ENCODE data around the gene VILL.
"Not testable (repeated sequence)": the region's sequence is repeated elsewhere in the genome, so short reads cannot be mapped to it uniquely, and the experiment has no call there.

DNA sequence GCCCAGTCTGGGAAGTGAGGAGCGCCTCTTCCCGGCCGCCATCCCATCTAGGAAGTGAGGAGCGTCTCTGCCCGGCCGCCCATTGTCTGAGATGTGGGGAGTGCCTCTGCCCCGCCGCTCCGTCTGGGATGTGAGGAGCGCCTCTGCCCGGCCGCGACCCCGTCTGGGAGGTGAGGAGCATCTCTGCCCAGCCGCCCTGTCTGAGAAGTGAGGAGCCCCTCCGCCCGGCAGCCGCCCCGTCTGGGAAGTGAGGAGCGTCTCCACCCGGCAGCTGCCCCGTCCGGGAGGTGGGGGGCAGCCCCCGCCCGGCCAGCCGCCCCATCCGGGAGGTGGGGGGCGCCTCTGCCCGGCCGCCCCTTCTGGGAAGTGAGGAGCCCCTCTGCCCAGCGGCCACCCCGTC, 62.7 kb downstream of the VILL start:
- TF ChIP-seq EGR1 (IDR thresholded peaks at IDR 0.05; ENCODE audit: low read depth in 2 of 2); CTCF (IDR thresholded peaks at IDR 0.05; ENCODE audit: low read depth, low read length, missing input control); RAD21 (IDR thresholded peaks at IDR 0.05); TAF1 (conservative IDR thresholded peaks at IDR 0.05); JUND (IDR thresholded peaks at IDR 0.05): not testable (repeated sequence)

Measured in liver (tissue), 3 donors.